Activated effector memory CD4-positive, alpha-beta T cell treated with Interleukin-2 at 50 U/mL for 16 hours (primary cell): ENCODE results near the gene LRRN2.

ENCODE experiments used
- DNase-seq: peaks from one replicate; pipeline ENCODE4 v3.0.0-alpha.2; 2020

Gene LRRN2

DNA sequence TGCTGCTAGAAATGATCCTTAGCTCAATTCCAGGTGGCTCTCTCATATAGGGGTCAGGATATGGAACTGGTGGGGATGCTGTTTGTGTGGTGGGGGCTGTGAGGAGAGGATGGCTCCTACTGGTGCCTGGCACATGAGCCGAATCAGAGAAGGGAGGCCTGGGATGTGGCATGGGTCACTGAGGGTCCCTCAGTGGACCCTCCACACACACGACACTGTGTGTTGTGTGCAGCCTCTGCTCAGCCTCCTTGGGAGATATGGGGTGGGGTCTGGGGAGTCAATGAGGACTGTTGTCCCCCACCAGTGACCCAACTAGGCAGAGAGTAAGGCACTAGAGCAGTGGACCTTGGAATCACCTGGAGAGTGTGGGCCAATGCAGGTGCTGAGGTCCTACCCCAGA lies 3.2 kb upstream of the LRRN2 start:
- no peak for DNase-seq

DNA sequence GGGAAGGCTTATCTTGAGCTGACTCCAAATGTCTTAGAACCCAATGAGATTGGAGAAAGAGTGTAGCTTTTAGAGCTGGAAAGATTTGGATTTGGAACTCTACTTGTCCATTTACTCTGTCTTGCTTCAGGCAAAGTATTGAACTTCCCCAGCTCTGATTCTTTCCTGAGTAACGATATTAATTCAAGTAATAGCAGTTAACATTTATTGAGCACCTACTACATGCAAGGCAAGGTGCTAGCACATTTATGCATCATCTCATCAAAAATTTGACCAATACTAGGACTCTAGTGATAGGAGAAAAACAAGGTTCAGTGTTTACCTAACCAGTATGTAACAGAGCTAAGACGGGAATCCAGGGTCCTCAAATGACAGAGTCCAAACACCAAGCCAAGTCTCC lies 2.5 kb upstream of the LRRN2 start:
- no peak for DNase-seq

DNA sequence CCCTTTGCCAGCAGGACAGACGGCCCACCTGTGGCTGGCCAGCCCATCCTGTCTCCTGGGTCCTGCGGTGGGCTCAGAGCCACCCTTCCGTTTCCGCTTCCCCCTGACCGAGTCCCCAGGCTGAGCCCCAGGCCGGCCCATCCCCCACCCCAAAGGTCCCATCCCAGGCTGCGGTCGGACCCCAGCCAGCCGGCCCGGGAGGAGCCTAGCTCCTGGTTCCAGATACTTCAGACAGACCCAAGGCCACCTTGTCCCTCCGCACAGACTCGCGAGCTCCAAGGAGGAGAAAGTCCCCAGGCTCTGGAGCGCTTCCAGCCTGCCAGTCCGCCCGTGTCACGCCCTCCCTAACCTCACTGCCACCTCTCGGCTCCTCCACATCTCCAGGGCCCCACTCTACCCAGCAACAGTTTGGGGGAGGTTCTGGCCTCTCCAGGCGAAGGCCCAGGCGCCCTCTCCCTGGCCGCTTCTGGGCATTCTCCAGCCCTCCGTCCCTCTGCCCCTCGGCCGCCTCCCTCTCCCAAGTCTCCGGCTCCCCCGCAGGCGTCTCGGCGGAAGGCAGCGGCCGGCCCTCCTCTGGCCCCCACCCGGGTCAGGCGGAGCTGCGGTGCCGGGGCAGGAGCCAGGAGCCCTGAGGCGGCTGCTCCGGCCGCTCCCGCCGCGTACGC lies 835 bp downstream of the LRRN2 start:
- DNase-seq: no peak

DNA sequence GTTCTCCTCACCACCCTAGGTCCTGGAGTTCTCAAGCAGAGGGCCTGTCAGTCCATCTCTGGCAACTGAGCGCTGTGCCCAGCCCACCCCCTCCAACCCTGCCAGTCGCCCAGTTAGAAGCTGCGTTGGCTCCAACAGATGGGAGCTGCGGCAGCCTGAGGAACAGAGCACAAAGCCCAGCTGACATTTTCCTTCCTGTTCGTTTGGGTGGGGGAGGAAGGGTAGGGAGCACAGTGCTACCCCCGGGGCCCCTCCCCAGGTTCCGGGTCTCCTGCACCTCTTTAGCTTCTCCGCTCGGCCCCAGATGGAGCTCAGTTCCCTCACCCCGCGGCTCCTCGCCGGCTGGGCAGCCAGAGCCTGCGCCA lies 1.4 kb downstream of the LRRN2 start:
- no peak for DNase-seq

DNA sequence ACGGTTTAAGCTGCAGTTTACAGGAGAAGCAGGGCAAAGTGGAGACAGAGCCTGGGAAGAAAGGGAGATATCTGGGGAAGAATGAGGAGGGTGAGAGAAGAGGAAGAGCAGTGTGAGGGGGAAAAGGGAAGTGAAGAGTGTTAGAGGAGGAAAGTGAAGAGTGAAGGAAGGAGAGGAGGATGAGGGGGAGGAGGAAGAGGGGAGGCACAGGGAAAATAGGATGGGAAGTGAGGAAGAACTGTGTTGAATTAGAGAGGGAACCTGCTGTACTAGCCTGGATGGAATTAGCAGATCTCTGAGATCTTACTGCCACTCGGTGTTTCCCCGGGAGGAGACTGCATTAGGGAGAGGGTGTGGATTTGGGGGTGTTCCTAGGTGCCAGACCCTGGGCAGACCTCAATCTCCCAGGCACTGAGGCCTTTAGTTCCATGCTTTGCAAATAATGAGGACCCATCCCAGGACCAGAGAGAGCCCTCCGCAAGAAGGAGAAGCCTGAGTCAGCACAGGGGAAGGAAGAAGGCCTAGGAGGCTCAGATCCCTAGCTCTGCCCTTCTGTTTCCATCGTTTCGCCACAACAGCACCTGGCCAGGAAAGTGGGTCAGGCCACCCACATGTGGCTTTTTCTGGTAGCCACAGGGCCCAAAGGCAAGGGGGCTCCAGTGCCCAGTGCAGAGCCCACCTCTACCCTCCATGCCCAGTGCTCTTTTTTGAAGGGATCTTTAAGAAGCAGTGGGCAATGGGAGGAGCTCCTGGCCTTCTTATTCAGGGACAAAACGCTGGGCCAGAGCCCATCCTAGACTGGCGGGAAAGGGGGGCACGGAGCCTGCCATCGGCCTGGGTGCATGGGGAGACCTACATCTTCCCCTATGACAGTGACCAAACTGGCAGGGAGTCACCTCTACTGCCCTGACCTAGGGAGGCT lies 2.0 kb downstream of the LRRN2 start:
- DNase-seq: no peak

DNA sequence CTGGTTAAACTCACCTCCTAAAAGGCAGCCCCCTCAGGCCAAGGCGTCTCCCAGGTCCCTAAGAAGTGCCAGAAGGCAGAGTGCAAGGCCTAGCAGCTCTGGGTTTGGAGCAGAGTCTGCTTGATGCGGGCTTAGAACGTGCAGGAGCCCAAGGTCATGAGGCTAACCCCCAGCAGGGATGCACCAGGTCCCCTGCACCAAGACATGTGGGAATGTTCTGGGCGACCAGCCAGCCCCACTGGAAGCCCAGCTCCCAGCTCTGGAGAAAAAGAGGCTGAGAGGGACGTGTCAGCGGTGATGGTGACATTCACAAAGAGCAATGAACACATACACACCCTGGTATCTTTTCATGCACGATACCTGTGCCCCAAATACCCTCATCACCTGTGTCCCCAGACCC lies 5.1 kb downstream of the LRRN2 start:
- DNase-seq: no peak

DNA sequence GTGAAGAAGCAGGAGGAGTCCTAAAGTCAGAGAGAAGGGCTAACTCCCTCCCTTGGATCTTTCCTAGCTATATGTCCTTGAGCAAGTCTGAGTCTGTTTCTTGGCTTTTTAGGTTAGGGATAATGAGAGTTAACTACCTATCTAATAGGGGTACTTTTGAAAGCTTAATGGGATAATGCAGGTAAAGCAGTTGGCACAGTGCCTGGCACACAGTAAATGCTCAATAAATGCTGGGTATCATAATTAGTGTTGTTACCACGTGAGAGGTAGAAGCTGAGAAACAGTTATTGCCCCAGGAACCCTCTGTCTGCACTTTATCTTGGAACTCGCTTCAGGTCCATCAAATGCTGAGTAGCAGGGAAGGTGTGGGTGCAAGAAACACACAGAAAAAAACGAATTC lies 5.5 kb downstream of the LRRN2 start:
- no peak for DNase-seq

DNA sequence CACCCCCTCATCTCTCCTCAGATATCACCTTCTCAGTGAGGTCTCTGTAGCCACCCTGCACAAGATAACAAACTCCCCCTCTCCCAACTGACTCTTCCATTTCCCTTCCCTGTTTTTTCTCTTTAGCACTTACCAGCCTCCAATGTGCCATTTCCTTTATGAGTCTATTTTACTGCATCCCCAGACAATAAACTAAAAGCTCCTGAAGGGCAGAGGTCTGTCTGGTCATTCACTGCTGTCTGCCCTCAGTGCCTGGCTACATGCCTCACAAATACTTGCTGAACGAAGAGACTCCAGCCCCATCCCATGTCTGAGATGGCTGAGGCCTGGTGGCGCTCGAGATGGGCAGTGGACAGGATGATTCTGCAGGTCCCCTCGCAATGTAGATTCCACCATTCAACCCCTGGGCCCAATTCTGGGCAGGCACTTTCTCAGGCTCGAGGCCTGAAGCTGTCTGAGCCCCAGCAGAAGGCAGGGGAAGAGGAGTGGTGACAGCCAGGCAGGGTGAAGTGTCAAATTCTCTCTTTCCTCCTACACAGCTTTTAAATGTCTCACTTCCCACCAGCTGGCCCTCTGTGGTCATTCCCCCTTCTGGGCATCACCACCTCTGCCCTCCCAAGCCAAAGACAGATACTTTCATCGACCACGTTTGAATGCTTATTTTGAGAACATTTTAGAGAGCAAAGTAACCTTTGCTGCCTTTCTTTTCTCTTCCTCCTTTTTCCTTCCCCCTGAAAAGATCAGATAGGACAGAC lies 6.6 kb downstream of the LRRN2 start:
- DNase-seq: no peak

DNA sequence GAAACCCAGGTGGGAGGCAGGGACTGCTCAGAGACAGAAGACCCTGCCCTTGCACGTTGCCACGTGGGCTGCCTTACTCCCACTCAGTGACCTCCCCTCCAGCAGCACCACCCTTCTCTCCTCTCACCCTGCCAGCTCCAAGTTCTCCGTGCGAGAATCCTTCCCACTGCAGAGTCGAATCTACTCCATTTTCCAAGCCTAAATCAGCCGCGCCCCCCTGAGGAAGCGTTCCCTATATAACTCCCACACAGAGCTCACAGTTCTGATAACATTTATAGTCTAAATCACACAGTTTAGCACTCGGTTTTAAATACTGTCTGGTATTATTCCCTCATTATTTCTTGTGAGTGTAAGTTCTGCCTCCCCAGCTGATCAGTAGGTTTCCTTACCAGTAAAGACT lies 7.7 kb downstream of the LRRN2 start:
- DNase-seq: no peak

DNA sequence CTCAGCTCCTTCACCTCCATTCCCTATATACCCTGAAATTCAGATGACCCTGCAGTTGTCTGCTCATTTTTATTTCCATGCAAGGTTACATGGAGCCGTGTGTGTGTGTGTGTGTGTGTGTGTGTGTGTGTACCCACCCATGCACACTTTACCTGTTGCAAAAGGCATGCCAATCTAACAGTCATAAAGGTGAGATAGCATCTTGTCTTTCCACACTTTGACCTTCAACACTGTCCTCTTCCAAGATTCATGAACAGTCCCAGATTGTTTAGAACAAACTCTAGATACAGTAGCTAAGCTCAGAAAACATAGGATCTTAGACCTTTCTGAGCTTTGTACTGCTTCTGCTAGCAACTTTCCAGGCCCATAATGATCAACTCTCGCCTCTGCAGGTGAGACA lies 9.5 kb downstream of the LRRN2 start:
- DNase-seq: no peak

DNA sequence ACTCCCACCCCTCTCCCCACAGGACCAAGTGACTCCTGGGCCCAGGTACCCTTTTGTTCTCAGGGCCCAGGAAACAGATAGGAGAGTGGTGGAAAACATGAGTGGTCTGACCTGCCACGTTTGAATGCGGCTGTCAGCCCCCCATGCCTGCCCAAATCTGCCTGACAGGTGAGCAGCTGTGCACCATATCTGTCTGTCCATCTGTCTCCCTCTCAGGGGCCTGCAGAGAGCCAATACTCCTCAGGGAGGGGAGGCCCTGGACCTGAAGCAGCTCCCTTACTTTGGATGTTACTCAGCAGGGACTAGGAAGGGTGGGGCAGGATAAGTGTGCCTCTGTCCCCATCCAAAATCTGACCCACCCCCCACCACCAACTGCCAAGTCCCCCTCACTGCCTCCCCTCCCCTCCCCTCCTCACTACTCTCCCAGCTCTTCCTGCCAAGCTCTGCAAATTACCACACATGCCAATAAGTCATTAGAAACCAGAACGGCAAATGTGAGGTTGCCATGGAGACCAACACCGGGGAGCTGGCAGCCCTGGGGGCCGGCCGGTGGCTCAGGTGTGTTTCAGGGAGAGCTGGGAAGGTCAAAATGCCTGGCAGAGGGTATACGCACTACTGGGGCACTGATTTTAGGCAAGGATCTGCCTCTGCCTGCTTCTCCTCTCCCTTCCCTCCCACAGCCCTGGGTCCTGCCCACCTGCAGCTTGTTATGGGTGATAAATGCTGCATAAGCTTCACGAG lies 11.5 kb downstream of the LRRN2 start:
- DNase-seq: no peak

DNA sequence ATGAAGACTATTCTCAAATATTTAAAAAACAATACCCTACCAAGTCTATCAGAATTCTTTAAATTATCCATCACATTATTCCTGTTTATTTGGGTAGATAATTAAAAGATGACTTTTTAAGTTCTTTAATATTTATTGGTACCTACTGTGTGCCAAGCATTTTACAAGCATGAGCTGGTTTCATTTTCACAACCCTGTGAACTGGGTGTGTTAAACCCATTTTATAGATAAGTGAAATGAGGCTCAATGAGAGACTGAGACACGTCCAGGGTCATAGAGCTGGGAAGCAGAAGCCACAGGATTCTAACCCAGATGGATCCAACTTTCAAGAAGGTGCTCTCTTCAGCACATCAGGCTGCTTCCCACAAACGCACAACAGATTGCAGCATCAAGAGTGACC lies 12.3 kb downstream of the LRRN2 start:
- no peak for DNase-seq

DNA sequence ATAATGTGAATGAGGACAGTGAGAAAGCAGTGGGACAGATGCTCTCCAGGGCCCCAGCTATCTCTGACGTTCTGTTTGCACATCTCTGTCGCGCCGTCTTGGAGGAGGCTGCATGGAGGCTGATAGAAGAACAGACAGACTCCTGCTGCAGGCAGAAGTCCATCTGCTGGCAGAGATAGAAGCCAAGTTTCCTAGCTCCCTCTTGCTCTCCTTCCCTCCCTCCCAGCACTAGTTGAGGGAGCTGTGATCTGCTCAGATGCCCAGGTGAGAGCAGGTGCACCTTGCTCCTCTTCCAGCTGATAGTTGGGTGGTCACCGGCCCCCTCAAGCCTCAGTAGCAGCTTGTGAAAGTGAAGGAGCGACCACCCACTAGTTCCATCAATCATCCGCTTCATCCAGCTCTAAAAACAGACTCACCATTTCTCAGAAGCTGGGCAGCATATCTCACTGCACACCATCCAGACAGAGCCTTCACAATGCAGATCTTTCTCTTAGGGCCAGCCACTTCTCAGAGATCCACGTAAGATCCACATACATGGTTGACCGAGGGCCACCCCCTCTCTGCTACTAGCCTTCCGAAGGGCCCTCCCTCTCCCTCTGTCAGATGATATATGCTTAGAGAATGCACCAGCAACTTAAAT lies 12.9 kb downstream of the LRRN2 start:
- no peak for DNase-seq

DNA sequence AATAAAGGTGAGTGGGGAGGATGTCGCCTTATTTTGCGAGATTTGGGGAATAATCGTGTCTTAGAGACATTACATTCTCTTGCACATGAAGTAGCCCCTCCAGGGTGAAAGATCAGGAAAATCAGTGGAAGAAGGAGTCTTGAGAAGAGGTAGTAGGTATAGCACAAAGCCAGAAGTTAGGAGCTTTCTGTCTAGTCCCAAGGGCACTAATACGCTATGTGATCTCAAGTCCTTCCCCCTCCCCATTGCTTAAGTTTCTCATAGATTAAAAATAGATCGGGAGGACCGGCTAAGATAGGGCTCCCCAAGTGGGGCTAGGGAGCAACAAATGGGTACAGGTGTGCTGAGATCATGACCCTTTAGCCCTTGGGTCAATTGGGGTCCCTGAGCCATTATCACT lies 13.5 kb downstream of the LRRN2 start:
- no peak for DNase-seq

DNA sequence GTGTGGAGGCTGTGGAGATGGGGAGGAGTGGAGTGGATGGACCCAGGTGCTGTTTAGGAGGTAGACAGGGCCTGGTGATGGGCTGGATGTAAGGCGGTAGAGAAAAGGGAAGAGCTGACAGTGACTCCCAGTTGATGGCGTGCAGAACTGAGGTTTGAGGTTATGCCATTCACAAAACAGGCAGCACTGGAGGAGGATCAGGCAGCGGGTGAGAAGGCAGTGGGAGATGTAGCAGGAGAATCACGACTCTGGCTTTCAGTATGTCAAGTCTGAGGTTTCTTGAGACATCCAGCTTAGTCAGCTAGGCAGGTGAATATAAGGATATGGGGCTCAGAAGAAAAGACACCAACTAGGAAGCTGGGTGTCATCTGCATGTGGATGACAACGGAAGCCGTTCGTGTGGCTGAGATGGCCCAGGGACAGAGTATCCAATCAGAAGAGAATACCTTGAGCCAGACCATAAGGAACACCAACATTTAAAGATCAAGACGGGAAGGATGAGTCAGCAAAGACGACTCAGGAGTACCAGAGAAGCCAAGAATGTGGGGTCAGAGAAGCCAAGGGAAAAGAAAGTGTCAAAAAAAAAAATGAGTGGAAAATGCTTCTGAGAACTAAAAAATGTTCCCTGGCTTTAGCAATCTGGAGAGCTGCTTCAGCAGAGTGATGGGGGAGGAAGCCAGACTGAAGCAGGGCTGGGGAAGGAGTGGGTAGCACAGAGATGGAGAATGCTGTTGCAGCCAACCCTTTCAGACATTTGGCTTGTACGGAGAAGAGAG lies 15.2 kb downstream of the LRRN2 start:
- DNase-seq: no peak

DNA sequence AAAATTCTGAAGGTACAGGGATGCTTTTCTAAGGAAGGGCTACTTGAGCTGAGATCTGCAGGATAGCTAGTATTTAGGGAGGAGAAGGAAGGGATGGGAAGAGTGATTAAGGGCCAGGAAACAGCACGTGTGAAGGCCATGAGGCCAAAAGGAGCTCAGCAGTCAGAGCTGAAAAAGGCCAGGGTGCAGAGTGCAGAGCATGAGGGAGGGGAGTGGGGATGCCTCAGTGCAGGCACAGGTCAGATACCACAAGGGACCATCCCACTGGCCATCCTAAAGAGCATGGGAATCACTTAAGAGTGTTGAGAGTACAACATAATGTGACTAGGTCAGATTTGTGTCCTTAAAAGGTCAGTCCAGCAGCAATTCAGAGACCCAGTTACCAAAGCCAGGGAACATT lies 16.0 kb downstream of the LRRN2 start:
- no peak for DNase-seq

DNA sequence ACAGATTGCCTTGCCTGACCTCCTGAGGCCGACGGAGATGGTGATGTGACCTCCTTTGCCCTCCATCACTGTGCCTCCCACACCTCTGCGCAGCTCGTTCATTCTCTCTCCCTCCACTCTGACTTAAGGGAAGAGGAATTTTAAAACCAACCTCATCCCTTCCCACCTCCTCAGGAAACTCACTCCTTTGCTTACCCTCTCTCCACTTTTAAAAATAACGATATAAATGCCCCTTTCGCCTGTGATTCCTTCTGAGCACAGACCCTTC lies 21.2 kb downstream of the LRRN2 start:
- DNase-seq: no peak

DNA sequence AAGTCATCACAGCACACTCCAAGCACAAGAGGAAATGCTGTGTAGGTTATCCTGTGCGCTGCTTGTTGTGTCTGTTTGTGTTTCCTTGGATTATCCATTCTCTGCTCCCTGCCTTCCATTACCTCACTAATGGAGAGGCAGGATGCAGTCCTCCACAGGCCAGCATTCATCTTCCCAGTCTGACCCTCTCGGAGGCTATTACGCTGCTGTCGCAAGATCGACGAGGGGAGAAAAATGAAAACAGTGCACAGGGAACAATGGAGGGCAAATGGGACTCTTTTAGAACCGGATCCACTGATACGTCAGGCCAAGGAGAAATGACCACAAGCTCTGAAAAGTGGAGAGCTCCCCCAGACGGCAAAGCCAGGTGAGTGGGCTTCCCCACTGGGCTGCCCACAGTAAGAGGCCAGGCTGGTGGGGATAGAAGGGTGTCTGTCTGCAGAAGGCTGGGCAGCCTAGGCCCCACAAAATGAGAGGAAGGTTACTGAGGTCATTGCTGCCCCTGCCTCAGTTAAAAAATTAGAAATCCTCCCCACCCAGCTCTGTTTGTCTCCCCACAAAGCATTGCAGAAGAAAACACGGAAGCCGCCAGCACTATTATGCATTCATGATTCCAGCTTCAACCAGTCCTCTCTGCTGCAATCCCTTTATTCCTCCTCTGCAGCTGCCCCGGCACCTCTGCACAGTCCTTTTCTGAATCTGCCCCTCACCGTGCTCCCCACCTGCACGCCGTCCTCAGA lies 21.7 kb downstream of the LRRN2 start:
- DNase-seq: no peak

DNA sequence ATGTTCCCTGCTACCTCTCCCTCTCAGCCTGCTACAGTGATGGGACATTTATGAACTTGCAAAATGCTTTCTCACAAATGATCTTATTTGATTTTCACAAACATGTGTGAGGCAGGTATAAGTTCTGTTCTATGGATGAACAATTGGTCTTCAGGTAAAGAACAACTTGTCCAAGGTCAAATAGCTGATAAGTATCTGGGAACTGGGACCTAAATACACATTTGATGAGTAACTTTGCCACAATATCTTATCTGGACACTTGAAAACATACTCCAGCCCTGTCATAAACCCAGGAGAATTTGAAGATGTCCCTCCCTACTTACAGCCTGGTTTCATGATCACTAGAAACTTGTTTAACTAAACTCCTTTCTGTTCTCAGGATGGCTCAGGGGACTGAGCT lies 23.0 kb downstream of the LRRN2 start:
- DNase-seq: no peak

DNA sequence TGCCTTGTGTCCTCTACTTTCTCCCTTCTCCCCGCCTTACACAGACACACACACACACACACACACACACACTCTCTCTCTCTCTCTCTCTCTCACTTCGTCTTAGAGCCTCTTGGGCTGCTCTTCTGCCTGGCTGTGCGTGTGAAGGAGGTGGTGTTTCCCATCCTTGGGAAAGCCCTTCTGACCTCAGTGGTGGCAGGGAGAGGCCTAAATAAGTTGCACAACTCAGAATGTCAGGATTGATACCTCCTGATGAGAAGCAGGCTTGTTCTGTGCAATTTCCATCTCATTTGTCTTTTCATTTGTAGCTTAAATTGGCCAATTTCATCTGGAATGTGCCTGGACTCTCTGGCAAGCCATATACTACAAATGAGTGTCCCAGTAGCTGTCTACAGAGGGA lies 25.0 kb downstream of the LRRN2 start:
- no peak for DNase-seq

DNA sequence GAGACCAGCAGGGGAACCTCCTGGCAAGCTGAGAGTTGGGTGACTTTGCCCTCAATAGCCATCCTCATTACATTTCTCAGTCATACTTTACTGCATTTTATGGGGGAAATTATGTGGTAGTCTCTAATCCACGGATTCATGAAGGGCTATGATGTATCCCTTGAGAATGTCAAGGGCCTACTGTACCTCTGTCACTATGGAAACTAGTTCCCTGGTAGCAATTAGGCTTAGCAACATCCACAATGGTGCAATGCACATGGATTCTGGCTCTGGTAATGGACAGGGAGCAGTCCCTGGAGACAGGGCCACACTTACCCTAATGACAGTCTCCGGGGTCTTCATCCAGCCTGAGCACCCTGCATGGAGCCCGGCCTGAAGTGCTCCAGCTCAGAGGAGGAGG lies 26.5 kb downstream of the LRRN2 start:
- DNase-seq: no peak
